Epithelial cell of prostate (primary cell): ENCODE results near the gene RAB27A.

ENCODE experiments used
- DNase-seq: peaks from one replicate; pipeline ENCODE4 v3.0.0-alpha.2; 2011; ENCODE audit warnings: low read depth, low spot score
- H3K27ac ChIP-seq: fragments of 450-650 bp; 2 replicates; pipeline ENCODE4 v1.5.1; 2017; ENCODE audit warnings: mild to moderate bottlenecking

Gene RAB27A

GRCh38 chr15:55179141-55179540, 110.5 kb downstream of the RAB27A start:
- no peak for DNase-seq
- no peak overlapping the region for H3K27ac ChIP-seq

GRCh38 chr15:55170361-55170760, 119.3 kb downstream of the RAB27A start:
- no peak overlapping the region for H3K27ac ChIP-seq
- no peak for DNase-seq

- H3K27ac ChIP-seq, result no peak overlapping the region
- peak; percentile 14 for DNase-seq
Observed at GRCh38 chr15:55168350-55168974, 121.2 kb downstream of the RAB27A start.

- DNase-seq, result no peak
- no peak overlapping the region for H3K27ac ChIP-seq
Observed at GRCh38 chr15:55164284-55164683, 125.3 kb downstream of the RAB27A start.
